Transverse colon (tissue), 4 donors: ENCODE results near the gene MATK.

ENCODE experiments used
- CTCF ChIP-seq, 5 experiments: fragments of 200-600 bp in 3 of 5; fragments of 450-650 bp in 2 of 5; sonication (generic) in 3 of 5; IDR thresholded peaks; 1 replicate in 2 of 5; 2 replicates in 3 of 5; pipeline ENCODE4 v1.5.1; 2016 to 2017; ENCODE audit warnings: antibody characterized with exemption in 5 of 5, inconsistent platforms in 3 of 5, mild to moderate bottlenecking in 2 of 5, moderate library complexity in 1 of 5
- POLR2AphosphoS5 ChIP-seq, 3 donors: sonication (generic); formaldehyde crosslinking; IDR thresholded peaks; one replicate each; pipeline ENCODE4 v1.6.1; 2016; ENCODE audit warnings: antibody characterized with exemption in 3 of 3

DNA sequence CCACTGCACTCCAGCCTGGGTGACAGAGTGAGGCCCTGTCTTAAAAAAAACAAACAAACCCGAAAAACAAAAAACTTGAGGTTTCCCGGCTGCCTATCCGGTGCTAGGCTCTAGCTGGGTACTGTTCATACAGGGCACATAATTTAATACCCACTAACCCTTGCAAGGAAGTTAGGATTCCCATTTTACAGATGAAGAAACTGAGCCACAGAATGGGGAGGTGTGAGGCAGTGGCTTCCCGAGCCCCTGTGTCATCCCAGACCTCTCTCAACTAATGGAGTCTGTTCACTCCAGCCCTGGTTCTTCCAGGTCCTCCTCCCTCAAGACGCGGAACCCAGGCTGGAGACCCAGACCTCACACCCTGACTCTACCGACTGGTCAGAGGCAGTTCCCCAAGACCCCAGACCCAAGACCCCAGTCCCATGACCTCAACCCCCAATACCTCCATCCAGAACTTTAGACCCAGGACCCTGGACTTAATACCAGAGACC lies 25.3 kb downstream of the MATK start:
- TF ChIP-seq CTCF (IDR thresholded peaks at IDR 0.05) (no peak), POLR2AphosphoS5 (IDR thresholded peaks at IDR 0.05) (no peak)
